Ovary (tissue), 3 donors: ENCODE measurements around the gene MCF2L.

Experiments
- CTCF ChIP-seq, 3 donors: fragments of 450-650 bp in 2 of 3; fragments of 200-600 bp in 1 of 3; IDR thresholded peaks; one replicate each; pipeline versions ENCODE4 v1.5.1 to v1.8.0; 2016 to 2022; ENCODE audit warnings: antibody characterized with exemption in 3 of 3, mild to moderate bottlenecking in 1 of 3
- EP300 ChIP-seq: sonication (generic); formaldehyde crosslinking; IDR thresholded peaks from one replicate; pipeline ENCODE4 v1.6.1; 2017; ENCODE audit warnings: antibody characterized with exemption
- donor health status: DM: no; HTN: no; CAD: no.

- TF ChIP-seq CTCF (IDR thresholded peaks at IDR 0.05) (no peak), EP300 (no peak)
These were observed 176.5 kb downstream of the MCF2L start for GRCh38 chr13:113145496-113145895.
